Gastrocnemius medialis (tissue), 4 donors: Measurements from ENCODE around the gene ANO9. TPM values are rescaled to one million over a fixed set of nuclear protein-coding genes. Genes with fewer than 3 reads are reported as not detected.
A peak's percentile ranks its signal among the peaks of the same experiment; 100 is the strongest.

Source experiments
- ATAC-seq, 2 donors: fragments of 150-250 bp; one replicate each; pipeline ENCODE4 v1.9.1; 2016
- DNase-seq, 2 donors: peaks; one replicate each; pipeline ENCODE4 v3.0.0-alpha.2; 2019
- H3K27ac ChIP-seq, 4 donors: fragments of 200-600 bp; sonication (generic); 1 replicate in 1 of 4; 2 replicates in 3 of 4; pipeline ENCODE4 v1.5.1; 2016 to 2018; ENCODE audit warnings: mild to moderate bottlenecking in 2 of 4, moderate library complexity in 1 of 4
- H3K27me3 ChIP-seq, 3 donors: fragments of 200-600 bp; sonication (generic) in 2 of 3; 1 replicate in 1 of 3; 2 replicates in 2 of 3; pipeline versions ENCODE4 v1.5.1 to v1.6.0; 2016 to 2019; ENCODE audit warnings: mild to moderate bottlenecking in 1 of 3, moderate library complexity in 1 of 3
- H3K36me3 ChIP-seq, 2 donors: fragments of 200-600 bp; sonication (generic) in 1 of 2; one replicate each; pipeline ENCODE4 v1.5.1; 2017 to 2018
- H3K4me1 ChIP-seq, 2 donors: fragments of 200-600 bp; sonication (generic) in 1 of 2; one replicate each; pipeline ENCODE4 v1.5.1; 2016 to 2017; ENCODE audit warnings: mild to moderate bottlenecking in 2 of 2
- H3K4me3 ChIP-seq, 4 donors: fragments of 200-600 bp; sonication (generic) in 3 of 4; 1 replicate in 1 of 4; 2 replicates in 3 of 4; pipeline ENCODE4 v1.5.1; 2016 to 2019; ENCODE audit warnings: mild to moderate bottlenecking in 2 of 4
- H3K9me3 ChIP-seq, 3 donors: fragments of 200-600 bp; sonication (generic) in 2 of 3; 1 replicate in 1 of 3; 2 replicates in 2 of 3; pipeline ENCODE4 v1.5.1; 2016 to 2019
- POLR2A ChIP-seq, 2 donors: fragments of 450-650 bp; IDR thresholded peaks; one replicate each; pipeline ENCODE4 v1.6.1; 2017; ENCODE audit warnings: antibody characterized with exemption in 2 of 2, mild to moderate bottlenecking in 2 of 2, moderate library complexity in 2 of 2
- in situ Hi-C, 4 donors: fragments of 200-750 bp; cut with MboI; loops; one replicate each; pipeline versions ENCODE4 v1.15.0 to v1.8.0; 2017; ENCODE audit warnings: low sequenced_read_pairs in 4 of 4
- intact Hi-C: fragments of 100-400 bp; cut with DNase I; formaldehyde crosslinking; loops from one replicate; pipeline ENCODE4 v1.15.1; 2023; ENCODE audit warnings: low total_unique reads
- total RNA-seq, 4 donors: library from RNA; depleted of rRNA; stranded (reverse); fragments of >200 nt; gene quantifications; one replicate each; pipeline versions ENCODE4 v1.1.0 to v1.2.3, GENCODE V29; 2016
- TF ChIP-seq, protein P1 (sequence below), 5 experiments: fragments of 450-650 bp in 3 of 5; fragments of 200-600 bp in 2 of 5; sonication (generic) in 2 of 5; IDR thresholded peaks in 4 of 5; conservative IDR thresholded peaks in 1 of 5; 1 replicate in 4 of 5; 2 replicates in 1 of 5; pipeline ENCODE4 v1.5.1; 2016 to 2019; ENCODE audit warnings: antibody characterized with exemption in 5 of 5, mild to moderate bottlenecking in 3 of 5, moderate library complexity in 3 of 5

Gene ANO9
- total RNA-seq, 4 donors from 2014 or later = 0.23 to 0.41 TPM; not detected in 2

DNA sequence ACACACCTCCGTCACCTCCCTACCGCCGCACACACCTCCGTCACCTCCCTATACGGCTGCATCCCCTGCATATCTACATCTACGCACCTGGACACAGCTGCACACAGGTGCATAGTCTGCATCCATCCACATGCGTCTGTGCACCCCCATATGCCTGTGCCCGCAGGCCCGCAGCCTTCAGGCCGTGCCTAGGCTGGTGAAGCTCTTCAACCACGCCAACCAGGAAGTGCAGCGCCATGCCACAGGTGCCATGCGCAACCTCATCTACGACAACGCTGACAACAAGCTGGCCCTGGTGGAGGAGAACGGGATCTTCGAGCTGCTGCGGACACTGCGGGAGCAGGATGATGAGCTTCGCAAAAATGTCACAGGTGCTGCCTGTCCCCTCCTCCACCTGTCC lies 43.0 kb downstream of the ANO9 start:
- Histone ChIP-seq H3K9me3 (no peaks in the 10 kb centered on the region), H3K4me1 (peaks cover 0 to 4% of the 10 kb centered on the region in 2 donors), H3K27me3 (peaks cover 10 to 52% (median 24%) of the 10 kb centered on the region in 3 donors), H3K27ac (no peak overlapping the region), H3K4me3 (no peak overlapping the region), H3K36me3 (no peaks in the 10 kb centered on the region)
- in situ Hi-C loops (no loop called here), intact Hi-C loops (no loop called here)
- DNase-seq = no peak
- ATAC-seq = no peak
- TF ChIP-seq, protein P1, sequence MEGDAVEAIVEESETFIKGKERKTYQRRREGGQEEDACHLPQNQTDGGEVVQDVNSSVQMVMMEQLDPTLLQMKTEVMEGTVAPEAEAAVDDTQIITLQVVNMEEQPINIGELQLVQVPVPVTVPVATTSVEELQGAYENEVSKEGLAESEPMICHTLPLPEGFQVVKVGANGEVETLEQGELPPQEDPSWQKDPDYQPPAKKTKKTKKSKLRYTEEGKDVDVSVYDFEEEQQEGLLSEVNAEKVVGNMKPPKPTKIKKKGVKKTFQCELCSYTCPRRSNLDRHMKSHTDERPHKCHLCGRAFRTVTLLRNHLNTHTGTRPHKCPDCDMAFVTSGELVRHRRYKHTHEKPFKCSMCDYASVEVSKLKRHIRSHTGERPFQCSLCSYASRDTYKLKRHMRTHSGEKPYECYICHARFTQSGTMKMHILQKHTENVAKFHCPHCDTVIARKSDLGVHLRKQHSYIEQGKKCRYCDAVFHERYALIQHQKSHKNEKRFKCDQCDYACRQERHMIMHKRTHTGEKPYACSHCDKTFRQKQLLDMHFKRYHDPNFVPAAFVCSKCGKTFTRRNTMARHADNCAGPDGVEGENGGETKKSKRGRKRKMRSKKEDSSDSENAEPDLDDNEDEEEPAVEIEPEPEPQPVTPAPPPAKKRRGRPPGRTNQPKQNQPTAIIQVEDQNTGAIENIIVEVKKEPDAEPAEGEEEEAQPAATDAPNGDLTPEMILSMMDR (IDR thresholded peaks at IDR 0.05 in 4 of 5, conservative IDR thresholded peaks at IDR 0.05 in 1 of 5) = no peak
- TF ChIP-seq POLR2A (IDR thresholded peaks at IDR 0.05) = no peak

GRCh38 chr11:396948-397548 lies 44.8 kb downstream of the ANO9 start:
- ATAC-seq = peak in 1 of 2 donors; percentile 45
- Histone ChIP-seq H3K36me3 (no peaks in the 10 kb centered on the region), H3K9me3 (no peaks in the 10 kb centered on the region), H3K27ac (no peak overlapping the region), H3K4me1 (peaks cover 0 to 4% of the 10 kb centered on the region in 2 donors), H3K27me3 (peaks cover 10 to 55% (median 28%) of the 10 kb centered on the region in 3 donors), H3K4me3 (peak overlapping the region; percentile 32 to 46 (median 42))
- DNase-seq = no peak
- intact Hi-C loops (no loop called here), in situ Hi-C loops (no loop called here)
- no peak for TF ChIP-seq POLR2A (IDR thresholded peaks at IDR 0.05)
- TF ChIP-seq, protein P1 (IDR thresholded peaks at IDR 0.05 in 4 of 5, conservative IDR thresholded peaks at IDR 0.05 in 1 of 5) = peak in 4 of 5 experiments; percentile 20 to 49 (median 32)

DNA sequence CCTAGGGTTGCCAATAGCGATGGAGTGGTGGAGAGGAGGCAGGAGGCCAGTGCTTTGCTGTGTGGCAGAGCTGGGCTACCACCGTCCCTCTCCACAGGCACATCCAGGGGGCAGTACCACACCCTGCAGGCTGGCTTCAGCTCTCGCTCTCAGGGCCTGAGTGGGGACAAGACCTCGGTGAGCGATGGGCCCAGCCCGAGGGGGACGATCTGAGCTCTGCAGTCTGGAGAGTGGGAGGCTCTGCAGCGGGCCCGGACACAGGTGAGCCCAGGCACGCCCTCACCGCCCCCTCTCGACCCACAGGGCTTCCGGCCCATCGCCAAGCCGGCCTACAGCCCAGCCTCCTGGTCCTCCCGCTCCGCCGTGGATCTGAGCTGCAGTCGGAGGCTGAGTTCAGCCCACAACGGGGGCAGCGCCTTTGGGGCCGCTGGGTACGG lies 45.3 kb downstream of the ANO9 start:
- Histone ChIP-seq H3K27ac (no peak overlapping the region), H3K9me3 (no peaks in the 10 kb centered on the region), H3K36me3 (no peaks in the 10 kb centered on the region), H3K4me1 (peaks cover 0 to 4% of the 10 kb centered on the region in 2 donors), H3K4me3 (peak overlapping the region; percentile 32 to 46 (median 42)), H3K27me3 (peaks cover 10 to 55% (median 28%) of the 10 kb centered on the region in 3 donors)
- no peak for TF ChIP-seq POLR2A (IDR thresholded peaks at IDR 0.05)
- TF ChIP-seq, protein P1 (IDR thresholded peaks at IDR 0.05 in 4 of 5, conservative IDR thresholded peaks at IDR 0.05 in 1 of 5) = no peak
- DNase-seq (no peak), ATAC-seq (no peak)
- intact Hi-C loops (no loop called here), in situ Hi-C loops (no loop called here)

DNA sequence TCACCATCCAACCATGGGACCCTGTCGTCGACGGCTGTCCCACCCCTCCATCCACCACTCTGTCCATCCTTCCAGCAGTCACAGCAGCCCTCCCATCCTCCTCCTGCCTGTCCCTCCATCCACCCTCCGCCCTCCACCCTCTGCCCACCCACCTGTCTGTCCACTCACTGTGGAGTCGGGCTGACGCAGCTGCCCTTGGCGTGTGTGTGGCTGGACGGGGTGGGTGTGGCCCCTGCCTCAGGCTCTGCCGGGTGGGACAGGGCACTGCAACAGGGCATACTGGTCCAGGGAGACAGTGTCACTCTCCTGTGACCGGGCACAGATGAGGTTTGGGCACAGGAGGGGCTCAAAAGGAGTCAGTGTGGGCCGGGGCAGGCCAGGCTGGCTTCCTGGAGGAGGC lies 45.9 kb downstream of the ANO9 start:
- no peak for DNase-seq
- no peak for TF ChIP-seq POLR2A (IDR thresholded peaks at IDR 0.05)
- TF ChIP-seq, protein P1 (IDR thresholded peaks at IDR 0.05 in 4 of 5, conservative IDR thresholded peaks at IDR 0.05 in 1 of 5) = no peak
- no peak overlapping the region for H3K4me3 ChIP-seq
- no peak overlapping the region for H3K27ac ChIP-seq
- H3K4me1 ChIP-seq = peaks cover 0 to 4% of the 10 kb centered on the region in 2 donors
- intact Hi-C loops = no loop called here
- no peak for ATAC-seq
- H3K36me3 ChIP-seq = no peaks in the 10 kb centered on the region
- H3K9me3 ChIP-seq = no peaks in the 10 kb centered on the region
- peaks cover 10 to 55% (median 28%) of the 10 kb centered on the region in 3 donors for H3K27me3 ChIP-seq
- in situ Hi-C loops = no loop called here
